ENCODE measurements around the gene OIT3. TPM values are rescaled to one million over a fixed set of nuclear protein-coding genes. Genes with fewer than 3 reads are reported as not detected.
A peak's percentile ranks its signal among the peaks of the same experiment; 100 is the strongest.
"Not testable (repeated sequence)": the region's sequence is repeated elsewhere in the genome, so short reads cannot be mapped to it uniquely, and the experiment has no call there.

The OIT3 gene
- total RNA-seq, 1 donor from 2014 or later, result 0.17 TPM

GRCh38 chr10:72910705-72911104 lies 17.2 kb downstream of the OIT3 start:
- no peak for TF ChIP-seq CTCF (IDR thresholded peaks at IDR 0.05)
- Mint-ChIP-seq H3K9me3 (ENCODE audit: low read depth) (no peaks in the 10 kb centered on the region), H3K27ac (ENCODE audit: unreplicated experiment) (no peak overlapping the region), H3K4me3 (ENCODE audit: unreplicated experiment) (no peak overlapping the region), H3K36me3 (ENCODE audit: low read depth) (peaks cover 14% of the 10 kb centered on the region), H3K4me1 (ENCODE audit: low read depth) (peaks cover 2% of the 10 kb centered on the region), H3K27me3 (ENCODE audit: low read depth) (no peaks in the 10 kb centered on the region)
- DNase-seq (ENCODE audit: low spot score), result no peak

GRCh38 chr10:72911758-72912157 lies 18.2 kb downstream of the OIT3 start:
- Mint-ChIP-seq H3K9me3 (ENCODE audit: low read depth) (no peaks in the 10 kb centered on the region), H3K27me3 (ENCODE audit: low read depth) (no peaks in the 10 kb centered on the region), H3K27ac (ENCODE audit: unreplicated experiment) (no peak overlapping the region), H3K36me3 (ENCODE audit: low read depth) (peaks cover 14% of the 10 kb centered on the region), H3K4me1 (ENCODE audit: low read depth) (peaks cover 11% of the 10 kb centered on the region), H3K4me3 (ENCODE audit: unreplicated experiment) (no peak overlapping the region)
- DNase-seq (ENCODE audit: low spot score), result no peak
- TF ChIP-seq CTCF (IDR thresholded peaks at IDR 0.05), result no peak

- Mint-ChIP-seq H3K36me3 (ENCODE audit: low read depth) (peaks cover 15% of the 10 kb centered on the region), H3K27me3 (ENCODE audit: low read depth) (no peaks in the 10 kb centered on the region), H3K4me1 (ENCODE audit: low read depth) (peaks cover 21% of the 10 kb centered on the region), H3K27ac (ENCODE audit: unreplicated experiment) (no peak overlapping the region), H3K4me3 (ENCODE audit: unreplicated experiment) (no peak overlapping the region), H3K9me3 (ENCODE audit: low read depth) (peaks cover 4% of the 10 kb centered on the region)
- no peak for TF ChIP-seq CTCF (IDR thresholded peaks at IDR 0.05)
- no peak for DNase-seq (ENCODE audit: low spot score)
Observed at GRCh38 chr10:72912736-72913135, 19.2 kb downstream of the OIT3 start.

- DNase-seq (ENCODE audit: low spot score), result no peak
- Mint-ChIP-seq H3K4me1 (ENCODE audit: low read depth) (peaks cover 26% of the 10 kb centered on the region), H3K27me3 (ENCODE audit: low read depth) (no peaks in the 10 kb centered on the region), H3K36me3 (ENCODE audit: low read depth) (peaks cover 16% of the 10 kb centered on the region), H3K27ac (ENCODE audit: unreplicated experiment) (no peak overlapping the region), H3K4me3 (ENCODE audit: unreplicated experiment) (no peak overlapping the region), H3K9me3 (ENCODE audit: low read depth) (peaks cover 9% of the 10 kb centered on the region)
- no peak for TF ChIP-seq CTCF (IDR thresholded peaks at IDR 0.05)
Observed at GRCh38 chr10:72913287-72913686, 19.7 kb downstream of the OIT3 start.

GRCh38 chr10:72917201-72917600 lies 23.7 kb downstream of the OIT3 start:
- DNase-seq (ENCODE audit: low spot score); H3K27me3 Mint-ChIP-seq (ENCODE audit: low read depth): not testable (repeated sequence)
- Mint-ChIP-seq H3K36me3 (ENCODE audit: low read depth) (peaks cover 28% of the 10 kb centered on the region), H3K27ac (ENCODE audit: unreplicated experiment) (peak overlapping the region; percentile 45), H3K9me3 (ENCODE audit: low read depth) (peaks cover 41% of the 10 kb centered on the region), H3K4me3 (ENCODE audit: unreplicated experiment) (peak overlapping the region; percentile 7), H3K4me1 (ENCODE audit: low read depth) (peaks cover 28% of the 10 kb centered on the region)

GRCh38 chr10:72917803-72918332 lies 24.3 kb downstream of the OIT3 start:
- Mint-ChIP-seq H3K27ac (ENCODE audit: unreplicated experiment) (peak overlapping the region; percentile 13), H3K36me3 (ENCODE audit: low read depth) (peaks cover 32% of the 10 kb centered on the region), H3K4me1 (ENCODE audit: low read depth) (peaks cover 28% of the 10 kb centered on the region), H3K9me3 (ENCODE audit: low read depth) (peaks cover 44% of the 10 kb centered on the region)
- not testable (repeated sequence) for H3K27me3 Mint-ChIP-seq (ENCODE audit: low read depth); DNase-seq (ENCODE audit: low spot score); H3K4me3 Mint-ChIP-seq (ENCODE audit: unreplicated experiment)
